CD4-positive, alpha-beta T cell treated with Interleukin-6 at 100 ng/mL for 8 hours (primary cell): Measurements from ENCODE around the gene BRIP1.

ENCODE experiments used
- DNase-seq: peaks from one replicate; pipeline ENCODE4 v3.0.0-alpha.2; 2020; ENCODE audit warnings: mixed read lengths, low spot score

The BRIP1 gene

GRCh38 chr17:61631800-61632199 is 231.5 kb downstream of the BRIP1 start:
- DNase-seq = no peak
